Neural crest cell (in vitro differentiated cells): Measurements from ENCODE around the gene PER2. TPM values are rescaled to one million over a fixed set of nuclear protein-coding genes. Genes with fewer than 3 reads are reported as not detected.
A peak's percentile ranks its signal among the peaks of the same experiment; 100 is the strongest.

Experiments used
- DNase-seq: peaks from one replicate; pipeline ENCODE4 v3.0.0; 2021; ENCODE audit warnings: low read depth, mixed read lengths, low spot score
- H3K27ac Mint-ChIP-seq: one replicate; pipeline ENCODE4 v1.8.0; 2021; ENCODE audit warnings: mild to moderate bottlenecking, mixed read lengths; ENCODE audit not compliant: unreplicated experiment
- H3K27me3 Mint-ChIP-seq: 2 replicates; pipeline ENCODE4 v1.8.0; 2021; ENCODE audit warnings: low read depth, mild to moderate bottlenecking, mixed read lengths
- H3K36me3 Mint-ChIP-seq: 2 replicates; pipeline ENCODE4 v1.8.0; 2021; ENCODE audit warnings: low read depth, mild to moderate bottlenecking, mixed read lengths
- H3K4me1 Mint-ChIP-seq: 2 replicates; pipeline ENCODE4 v1.8.0; 2021; ENCODE audit warnings: mixed read lengths
- H3K4me3 Mint-ChIP-seq: one replicate; pipeline ENCODE4 v1.8.0; 2021; ENCODE audit warnings: mild to moderate bottlenecking, mixed read lengths
- H3K9me3 Mint-ChIP-seq: 2 replicates; pipeline ENCODE4 v1.8.0; 2021; ENCODE audit warnings: mixed read lengths
- total RNA-seq: library from RNA; stranded (reverse); gene quantifications from 2 replicates; pipeline ENCODE4 v1.2.1, GENCODE V29; 2021
- TF ChIP-seq, protein P1 (sequence below): fragments of 200-600 bp; sonication (generic); conservative IDR thresholded peaks from 2 replicates; pipeline ENCODE4 v1.5.0; 2021; ENCODE audit warnings: antibody characterized with exemption, mild to moderate bottlenecking

Gene PER2
- total RNA-seq, 1 donor from 2014 or later = 8.6 TPM

DNA sequence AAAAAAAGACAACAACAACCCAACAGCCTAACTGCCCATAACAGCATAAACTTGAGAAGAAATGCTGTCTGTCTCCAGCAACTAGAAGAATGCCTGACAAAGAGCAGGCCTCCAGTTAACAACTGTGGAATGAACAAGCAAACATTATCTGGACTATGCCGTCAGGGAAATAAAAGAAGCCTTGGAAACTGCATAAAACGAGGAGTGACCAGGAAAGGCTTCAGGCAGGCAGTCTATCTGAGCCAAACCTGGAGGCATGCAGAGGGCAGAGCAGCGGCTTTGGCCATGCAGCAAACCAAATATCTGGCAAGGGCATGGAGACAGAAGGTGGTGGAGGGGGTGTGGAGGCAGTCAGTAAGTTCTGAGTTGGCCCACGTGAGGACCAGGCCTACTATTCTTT, 59.7 kb downstream of the PER2 start:
- TF ChIP-seq, protein P1, sequence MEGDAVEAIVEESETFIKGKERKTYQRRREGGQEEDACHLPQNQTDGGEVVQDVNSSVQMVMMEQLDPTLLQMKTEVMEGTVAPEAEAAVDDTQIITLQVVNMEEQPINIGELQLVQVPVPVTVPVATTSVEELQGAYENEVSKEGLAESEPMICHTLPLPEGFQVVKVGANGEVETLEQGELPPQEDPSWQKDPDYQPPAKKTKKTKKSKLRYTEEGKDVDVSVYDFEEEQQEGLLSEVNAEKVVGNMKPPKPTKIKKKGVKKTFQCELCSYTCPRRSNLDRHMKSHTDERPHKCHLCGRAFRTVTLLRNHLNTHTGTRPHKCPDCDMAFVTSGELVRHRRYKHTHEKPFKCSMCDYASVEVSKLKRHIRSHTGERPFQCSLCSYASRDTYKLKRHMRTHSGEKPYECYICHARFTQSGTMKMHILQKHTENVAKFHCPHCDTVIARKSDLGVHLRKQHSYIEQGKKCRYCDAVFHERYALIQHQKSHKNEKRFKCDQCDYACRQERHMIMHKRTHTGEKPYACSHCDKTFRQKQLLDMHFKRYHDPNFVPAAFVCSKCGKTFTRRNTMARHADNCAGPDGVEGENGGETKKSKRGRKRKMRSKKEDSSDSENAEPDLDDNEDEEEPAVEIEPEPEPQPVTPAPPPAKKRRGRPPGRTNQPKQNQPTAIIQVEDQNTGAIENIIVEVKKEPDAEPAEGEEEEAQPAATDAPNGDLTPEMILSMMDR = no peak
- peaks cover 3% of the 10 kb centered on the region for H3K9me3 Mint-ChIP-seq
- peak overlapping the region; percentile 76 for H3K4me3 Mint-ChIP-seq
- peaks cover 3% of the 10 kb centered on the region for H3K36me3 Mint-ChIP-seq
- peaks cover 9% of the 10 kb centered on the region for H3K27me3 Mint-ChIP-seq
- no peak overlapping the region for H3K27ac Mint-ChIP-seq
- no peak for DNase-seq
- H3K4me1 Mint-ChIP-seq = peaks cover 34% of the 10 kb centered on the region

DNA sequence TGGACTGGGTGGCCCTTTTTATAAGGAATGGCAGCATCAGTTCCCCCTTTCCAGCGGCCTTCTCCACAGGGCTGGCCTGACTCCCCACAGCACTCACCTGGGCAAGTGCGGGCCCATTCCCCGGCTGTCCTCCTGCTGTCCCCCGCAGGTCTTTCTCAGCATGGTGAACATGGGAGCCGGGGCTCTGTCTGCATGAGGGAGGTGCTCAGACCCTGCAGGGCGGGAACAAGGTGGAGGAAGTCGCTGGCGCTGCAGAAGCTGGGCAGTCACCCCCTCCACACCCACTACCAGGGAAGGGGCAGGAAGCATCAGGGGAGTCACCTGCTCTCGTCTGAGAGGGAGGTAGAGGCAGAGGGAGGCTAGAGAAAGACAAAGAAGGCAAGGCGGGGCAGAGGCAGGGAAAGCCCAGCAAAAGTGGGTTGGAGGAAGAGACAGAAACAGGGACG, 60.8 kb downstream of the PER2 start:
- peaks cover 34% of the 10 kb centered on the region for H3K4me1 Mint-ChIP-seq
- H3K36me3 Mint-ChIP-seq = peaks cover 3% of the 10 kb centered on the region
- H3K27me3 Mint-ChIP-seq = peaks cover 9% of the 10 kb centered on the region
- DNase-seq = no peak
- TF ChIP-seq, protein P1 = no peak
- no peak overlapping the region for H3K4me3 Mint-ChIP-seq
- no peaks in the 10 kb centered on the region for H3K9me3 Mint-ChIP-seq
- no peak overlapping the region for H3K27ac Mint-ChIP-seq

DNA sequence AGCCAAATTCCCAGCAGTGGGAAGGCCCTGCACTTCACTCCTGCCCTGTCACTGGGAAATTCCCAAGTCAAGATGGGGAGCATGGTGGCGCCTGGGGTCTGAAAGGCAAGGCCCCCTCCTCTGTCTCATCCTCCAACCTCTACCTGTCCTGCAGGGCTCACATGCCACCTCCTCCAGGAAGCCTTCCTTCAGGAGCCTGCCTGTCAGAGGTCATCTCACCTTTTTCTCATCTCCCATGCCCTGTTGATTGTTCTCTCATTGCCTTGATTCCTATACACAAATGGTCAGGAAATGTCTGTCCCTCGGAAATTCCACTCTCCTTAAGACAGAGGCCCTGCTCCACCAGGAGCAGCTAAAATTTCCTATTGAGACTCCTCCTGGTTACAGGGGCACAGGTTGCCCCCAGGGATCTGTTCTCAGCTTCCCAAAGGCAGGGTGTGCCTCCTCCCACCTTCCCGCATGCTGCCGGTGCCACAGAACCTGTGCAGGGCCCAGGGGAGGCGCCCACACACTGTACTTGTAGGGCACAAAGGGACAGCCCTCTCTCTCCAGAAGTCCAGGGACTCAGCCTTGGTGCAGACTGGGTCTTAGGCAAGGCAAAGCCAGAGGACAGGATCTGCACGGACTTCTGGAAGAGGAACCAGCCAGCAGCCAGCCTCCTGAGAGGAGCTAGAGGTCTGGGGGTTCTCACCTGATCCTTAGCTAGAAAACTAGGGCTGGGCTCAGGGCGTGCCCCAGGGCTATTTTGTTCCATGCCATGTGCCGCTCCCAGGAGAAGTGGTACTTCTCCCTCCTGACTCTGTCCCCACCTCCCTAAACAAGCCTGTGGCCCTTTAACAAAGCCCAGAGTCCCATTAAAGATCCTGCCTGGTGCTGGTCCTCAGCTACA, 61.5 kb downstream of the PER2 start:
- Mint-ChIP-seq H3K4me3 (no peak overlapping the region), H3K27ac (peak overlapping the region; percentile 57)

DNA sequence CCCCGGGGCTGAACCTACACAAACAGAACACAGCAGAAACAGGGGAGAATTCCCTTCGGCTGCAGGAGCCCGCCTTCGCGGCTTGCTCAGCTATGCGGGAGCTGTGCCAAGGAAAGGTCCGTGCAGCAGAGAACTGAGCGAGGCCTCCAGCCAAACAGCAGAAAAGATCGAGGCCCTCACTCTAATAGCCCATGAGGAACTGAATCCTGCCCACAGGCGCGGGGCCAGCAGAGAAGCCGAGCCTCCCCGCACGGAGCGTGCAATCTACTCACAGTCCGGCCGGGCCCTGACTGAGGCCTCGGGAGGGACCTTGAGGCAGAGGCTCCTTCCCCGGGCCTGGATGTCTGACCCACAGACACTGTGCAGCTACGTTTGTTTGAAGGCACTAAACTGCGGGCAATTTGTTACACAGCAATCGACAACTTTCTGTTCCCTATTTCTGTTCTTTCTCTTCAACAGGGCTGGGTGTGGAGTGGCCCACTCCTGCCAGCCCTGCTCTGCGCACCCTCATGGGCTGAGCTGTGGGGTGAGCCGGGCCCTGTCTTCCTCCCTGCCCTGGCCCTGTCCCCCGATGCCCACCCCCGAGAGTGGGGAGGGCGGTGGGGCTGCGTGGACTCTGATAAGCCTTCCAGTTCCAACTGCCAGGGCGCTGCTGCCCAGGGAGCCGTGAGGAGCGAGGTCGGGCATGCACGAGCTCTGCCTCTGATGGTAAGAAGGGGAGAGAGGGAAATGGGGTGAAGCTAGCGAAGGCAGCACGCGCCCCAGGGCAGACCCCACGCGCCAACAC, 62.3 kb downstream of the PER2 start:
- H3K36me3 Mint-ChIP-seq = peaks cover 3% of the 10 kb centered on the region
- no peak for DNase-seq
- TF ChIP-seq, protein P1 = no peak
- no peaks in the 10 kb centered on the region for H3K9me3 Mint-ChIP-seq
- peaks cover 7% of the 10 kb centered on the region for H3K27me3 Mint-ChIP-seq
- peaks cover 26% of the 10 kb centered on the region for H3K4me1 Mint-ChIP-seq
- no peak overlapping the region for H3K4me3 Mint-ChIP-seq
- H3K27ac Mint-ChIP-seq = peak overlapping the region; percentile 50

More for the DNA sequence above, 61.5 kb downstream of the PER2 start:
- Mint-ChIP-seq H3K4me1 (peaks cover 34% of the 10 kb centered on the region), H3K27me3 (peaks cover 9% of the 10 kb centered on the region), H3K9me3 (no peaks in the 10 kb centered on the region), H3K36me3 (peaks cover 3% of the 10 kb centered on the region)
- DNase-seq = no peak
- TF ChIP-seq, protein P1 = no peak

DNA sequence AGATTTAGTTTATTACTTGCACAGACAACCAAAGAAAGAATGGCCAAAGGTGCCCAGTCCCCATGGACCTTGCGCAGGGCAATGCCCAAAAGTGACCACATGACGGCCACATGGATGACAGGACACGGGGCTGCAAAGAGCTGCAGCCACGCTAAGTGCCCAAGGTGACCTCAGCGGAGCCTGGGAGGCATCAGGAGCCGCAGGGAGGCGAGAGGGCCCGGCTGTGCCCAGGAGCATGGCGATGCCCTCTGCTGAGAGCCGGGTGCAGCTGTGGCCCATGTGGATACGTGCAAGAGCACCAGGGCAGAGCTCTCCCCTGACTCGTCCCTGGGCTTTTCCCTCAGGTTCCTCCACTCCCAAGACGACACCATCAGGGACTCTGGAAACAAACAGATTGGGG, 63.3 kb downstream of the PER2 start:
- no peak for DNase-seq
- H3K4me3 Mint-ChIP-seq = no peak overlapping the region
- H3K9me3 Mint-ChIP-seq = no peaks in the 10 kb centered on the region

More for the DNA sequence above, 63.3 kb downstream of the PER2 start:
- H3K36me3 Mint-ChIP-seq = peaks cover 3% of the 10 kb centered on the region
- peaks cover 3% of the 10 kb centered on the region for H3K27me3 Mint-ChIP-seq
- H3K4me1 Mint-ChIP-seq = peaks cover 18% of the 10 kb centered on the region
- peak overlapping the region; percentile 78 for H3K27ac Mint-ChIP-seq
- TF ChIP-seq, protein P1 = no peak
